Activated naive CD4-positive, alpha-beta T cell treated with anti-CD3 and anti-CD28 coated beads, Interleukin-2, amount 50 U/mL, for 24 hours (primary cell): ENCODE measurements around the gene KCNG3.
A peak's percentile ranks its signal among the peaks of the same experiment; 100 is the strongest.

Experiments used
- H3K27ac Mint-ChIP-seq: one replicate; pipeline ENCODE4 v1.8.0; 2021; ENCODE audit warnings: mild to moderate bottlenecking, mixed read lengths
- H3K27me3 Mint-ChIP-seq: one replicate; pipeline ENCODE4 v1.8.0; 2021; ENCODE audit warnings: mixed read lengths
- H3K36me3 Mint-ChIP-seq: one replicate; pipeline ENCODE4 v1.8.0; 2021; ENCODE audit warnings: mixed read lengths
- H3K4me1 Mint-ChIP-seq: one replicate; pipeline ENCODE4 v1.8.0; 2021; ENCODE audit warnings: mixed read lengths
- H3K4me3 Mint-ChIP-seq: one replicate; pipeline ENCODE4 v1.8.0; 2021; ENCODE audit warnings: mild to moderate bottlenecking, mixed read lengths
- H3K9me3 Mint-ChIP-seq: one replicate; pipeline ENCODE4 v1.8.0; 2021; ENCODE audit warnings: mixed read lengths

Gene KCNG3

GRCh38 chr2:42450136-42450535, 43.6 kb downstream of the KCNG3 start:
- H3K4me3 Mint-ChIP-seq, result no peak overlapping the region
- no peaks in the 10 kb centered on the region for H3K4me1 Mint-ChIP-seq
- H3K9me3 Mint-ChIP-seq, result no peaks in the 10 kb centered on the region
- H3K27ac Mint-ChIP-seq, result no peak overlapping the region
- no peaks in the 10 kb centered on the region for H3K36me3 Mint-ChIP-seq
- H3K27me3 Mint-ChIP-seq, result peaks cover 2% of the 10 kb centered on the region

GRCh38 chr2:42449163-42450087, 44.4 kb downstream of the KCNG3 start:
- Mint-ChIP-seq H3K27me3 (peaks cover 2% of the 10 kb centered on the region), H3K9me3 (no peaks in the 10 kb centered on the region), H3K4me3 (no peak overlapping the region), H3K27ac (no peak overlapping the region), H3K36me3 (no peaks in the 10 kb centered on the region), H3K4me1 (no peaks in the 10 kb centered on the region)

GRCh38 chr2:42448163-42448562, 45.6 kb downstream of the KCNG3 start:
- peaks cover 2% of the 10 kb centered on the region for H3K27me3 Mint-ChIP-seq
- no peaks in the 10 kb centered on the region for H3K36me3 Mint-ChIP-seq
- no peak overlapping the region for H3K27ac Mint-ChIP-seq
- H3K4me1 Mint-ChIP-seq, result no peaks in the 10 kb centered on the region
- no peak overlapping the region for H3K4me3 Mint-ChIP-seq
- no peaks in the 10 kb centered on the region for H3K9me3 Mint-ChIP-seq

- Mint-ChIP-seq H3K4me3 (no peak overlapping the region), H3K4me1 (no peaks in the 10 kb centered on the region), H3K36me3 (no peaks in the 10 kb centered on the region), H3K27ac (no peak overlapping the region), H3K9me3 (no peaks in the 10 kb centered on the region), H3K27me3 (no peaks in the 10 kb centered on the region)
These were observed 47.1 kb downstream of the KCNG3 start for GRCh38 chr2:42446503-42447271.

- no peaks in the 10 kb centered on the region for H3K36me3 Mint-ChIP-seq
- H3K9me3 Mint-ChIP-seq, result no peaks in the 10 kb centered on the region
- no peaks in the 10 kb centered on the region for H3K27me3 Mint-ChIP-seq
- H3K27ac Mint-ChIP-seq, result no peak overlapping the region
- H3K4me1 Mint-ChIP-seq, result no peaks in the 10 kb centered on the region
- no peak overlapping the region for H3K4me3 Mint-ChIP-seq
These were observed 49.9 kb downstream of the KCNG3 start for GRCh38 chr2:42443718-42444399.

- H3K4me1 Mint-ChIP-seq, result no peaks in the 10 kb centered on the region
- H3K27ac Mint-ChIP-seq, result no peak overlapping the region
These were observed 51.0 kb downstream of the KCNG3 start for GRCh38 chr2:42442774-42443173.

GRCh38 chr2:42438685-42439084, 55.1 kb downstream of the KCNG3 start:
- Mint-ChIP-seq H3K4me1 (no peaks in the 10 kb centered on the region), H3K9me3 (no peaks in the 10 kb centered on the region), H3K4me3 (no peak overlapping the region), H3K36me3 (no peaks in the 10 kb centered on the region), H3K27ac (no peak overlapping the region), H3K27me3 (peaks cover under 1% of the 10 kb centered on the region)

More at GRCh38 chr2:42442774-42443173, 51.0 kb downstream of the KCNG3 start:
- no peaks in the 10 kb centered on the region for H3K36me3 Mint-ChIP-seq
- H3K9me3 Mint-ChIP-seq, result no peaks in the 10 kb centered on the region
- no peak overlapping the region for H3K4me3 Mint-ChIP-seq
- no peaks in the 10 kb centered on the region for H3K27me3 Mint-ChIP-seq

GRCh38 chr2:42436370-42436769, 57.4 kb downstream of the KCNG3 start:
- no peaks in the 10 kb centered on the region for H3K9me3 Mint-ChIP-seq
- peaks cover 1% of the 10 kb centered on the region for H3K27me3 Mint-ChIP-seq
- H3K4me1 Mint-ChIP-seq, result no peaks in the 10 kb centered on the region
- no peak overlapping the region for H3K27ac Mint-ChIP-seq
- no peaks in the 10 kb centered on the region for H3K36me3 Mint-ChIP-seq
- H3K4me3 Mint-ChIP-seq, result no peak overlapping the region

GRCh38 chr2:42435628-42436027, 58.2 kb downstream of the KCNG3 start:
- Mint-ChIP-seq H3K27me3 (peaks cover 1% of the 10 kb centered on the region), H3K27ac (no peak overlapping the region), H3K9me3 (no peaks in the 10 kb centered on the region)

GRCh38 chr2:42430188-42430587, 63.6 kb downstream of the KCNG3 start:
- Mint-ChIP-seq H3K27me3 (peaks cover 1% of the 10 kb centered on the region), H3K27ac (no peak overlapping the region), H3K4me1 (no peaks in the 10 kb centered on the region), H3K36me3 (no peaks in the 10 kb centered on the region), H3K9me3 (no peaks in the 10 kb centered on the region), H3K4me3 (no peak overlapping the region)

More at GRCh38 chr2:42435628-42436027, 58.2 kb downstream of the KCNG3 start:
- Mint-ChIP-seq H3K4me3 (no peak overlapping the region), H3K4me1 (no peaks in the 10 kb centered on the region), H3K36me3 (no peaks in the 10 kb centered on the region)

GRCh38 chr2:42429352-42429751, 64.4 kb downstream of the KCNG3 start:
- no peak overlapping the region for H3K27ac Mint-ChIP-seq
- H3K4me3 Mint-ChIP-seq, result no peak overlapping the region
- H3K36me3 Mint-ChIP-seq, result no peaks in the 10 kb centered on the region
- H3K9me3 Mint-ChIP-seq, result no peaks in the 10 kb centered on the region
- H3K4me1 Mint-ChIP-seq, result no peaks in the 10 kb centered on the region
- H3K27me3 Mint-ChIP-seq, result peaks cover 1% of the 10 kb centered on the region

GRCh38 chr2:42425697-42426096, 68.1 kb downstream of the KCNG3 start:
- peaks cover 11% of the 10 kb centered on the region for H3K4me1 Mint-ChIP-seq

GRCh38 chr2:42424033-42424432, 69.7 kb downstream of the KCNG3 start:
- H3K27ac Mint-ChIP-seq, result no peak overlapping the region
- H3K9me3 Mint-ChIP-seq, result no peaks in the 10 kb centered on the region
- H3K36me3 Mint-ChIP-seq, result no peaks in the 10 kb centered on the region
- no peak overlapping the region for H3K4me3 Mint-ChIP-seq
- no peaks in the 10 kb centered on the region for H3K27me3 Mint-ChIP-seq
- H3K4me1 Mint-ChIP-seq, result peaks cover 20% of the 10 kb centered on the region

More at GRCh38 chr2:42425697-42426096, 68.1 kb downstream of the KCNG3 start:
- Mint-ChIP-seq H3K36me3 (no peaks in the 10 kb centered on the region), H3K27ac (no peak overlapping the region), H3K4me3 (no peak overlapping the region), H3K9me3 (no peaks in the 10 kb centered on the region), H3K27me3 (no peaks in the 10 kb centered on the region)

GRCh38 chr2:42421601-42422239, 72.1 kb downstream of the KCNG3 start:
- no peak overlapping the region for H3K4me3 Mint-ChIP-seq
- no peaks in the 10 kb centered on the region for H3K9me3 Mint-ChIP-seq
- peak overlapping the region; percentile 21 for H3K27ac Mint-ChIP-seq
- H3K36me3 Mint-ChIP-seq, result no peaks in the 10 kb centered on the region
- no peaks in the 10 kb centered on the region for H3K27me3 Mint-ChIP-seq
- peaks cover 31% of the 10 kb centered on the region for H3K4me1 Mint-ChIP-seq

- H3K27me3 Mint-ChIP-seq, result no peaks in the 10 kb centered on the region
- H3K4me3 Mint-ChIP-seq, result peak overlapping the region; percentile 42
- H3K9me3 Mint-ChIP-seq, result no peaks in the 10 kb centered on the region
These were observed 72.7 kb downstream of the KCNG3 start for GRCh38 chr2:42421157-42421485.

More at GRCh38 chr2:42421157-42421485, 72.7 kb downstream of the KCNG3 start:
- Mint-ChIP-seq H3K4me1 (peaks cover 31% of the 10 kb centered on the region), H3K27ac (peak overlapping the region; percentile 86), H3K36me3 (no peaks in the 10 kb centered on the region)
